Chondrocyte (in vitro differentiated cells): ENCODE measurements around the gene AP1B1. TPM values are rescaled to one million over a fixed set of nuclear protein-coding genes. Genes with fewer than 3 reads are reported as not detected.
"Not testable (repeated sequence)": the region's sequence is repeated elsewhere in the genome, so short reads cannot be mapped to it uniquely, and the experiment has no call there.

Experiments
- DNase-seq: peaks from one replicate; pipeline ENCODE4 v3.0.0; 2021; ENCODE audit warnings: mixed read lengths, low spot score
- H3K27ac Mint-ChIP-seq: one replicate; pipeline ENCODE4 v1.8.0; 2021; ENCODE audit warnings: mild to moderate bottlenecking, moderate library complexity, mixed read lengths; ENCODE audit not compliant: unreplicated experiment
- H3K27me3 Mint-ChIP-seq: 2 replicates; pipeline ENCODE4 v1.8.0; 2021; ENCODE audit warnings: low read depth, mixed read lengths
- H3K36me3 Mint-ChIP-seq: 2 replicates; pipeline ENCODE4 v1.8.0; 2021; ENCODE audit warnings: low read depth, mixed read lengths
- H3K4me1 Mint-ChIP-seq: 2 replicates; pipeline ENCODE4 v1.8.0; 2021; ENCODE audit warnings: low read depth, mild to moderate bottlenecking, mixed read lengths
- H3K4me3 Mint-ChIP-seq: one replicate; pipeline ENCODE4 v1.8.0; 2021; ENCODE audit warnings: mild to moderate bottlenecking, moderate library complexity, mixed read lengths; ENCODE audit not compliant: unreplicated experiment
- H3K9me3 Mint-ChIP-seq: 2 replicates; pipeline ENCODE4 v1.8.0; 2021; ENCODE audit warnings: low read depth, mixed read lengths
- total RNA-seq: library from RNA; stranded (reverse); gene quantifications from 3 replicates; pipeline ENCODE4 v1.2.1, GENCODE V29; 2021
- TF ChIP-seq, protein P1 (sequence below): fragments of 200-600 bp; sonication (generic); IDR thresholded peaks from 2 replicates; pipeline ENCODE4 v1.5.0; 2021; ENCODE audit warnings: antibody characterized with exemption, mild to moderate bottlenecking, moderate library complexity

The AP1B1 gene
- total RNA-seq, 1 donor from 2014 or later = 42.0 TPM

DNA sequence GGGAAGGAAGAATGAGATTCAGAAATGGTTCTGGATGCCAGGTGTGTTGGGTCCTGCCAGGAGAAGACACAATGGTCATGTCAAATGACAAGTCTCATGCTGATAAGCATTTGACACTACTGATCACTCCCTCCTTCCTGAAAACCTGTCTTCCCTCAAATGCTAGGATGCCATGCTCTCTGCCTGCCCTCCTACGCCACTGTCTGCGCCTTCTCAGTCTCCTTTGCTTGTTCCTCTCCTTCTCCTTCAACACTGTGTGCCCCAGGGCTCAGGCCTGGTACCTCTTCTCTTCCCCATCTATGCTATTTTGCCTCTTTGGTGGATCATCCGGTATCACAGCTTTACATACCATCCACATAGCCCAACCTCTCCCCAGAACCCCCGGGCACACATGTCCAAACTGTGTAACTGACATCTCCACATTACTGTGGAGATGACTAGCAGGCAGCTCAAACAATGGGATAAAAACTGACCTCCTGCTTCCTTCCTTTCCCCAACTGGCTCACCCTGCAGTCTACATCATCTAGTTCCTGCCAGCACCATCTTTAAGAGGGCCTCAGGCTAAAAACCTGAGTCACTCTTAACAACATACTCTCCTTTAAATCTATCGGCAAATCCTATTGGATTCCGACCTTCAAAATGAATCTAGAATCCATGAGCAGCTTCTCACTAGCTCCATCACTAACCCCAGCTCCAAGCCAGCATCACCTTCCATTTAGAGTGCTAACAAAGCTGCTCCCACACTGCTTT is 8.2 kb downstream of the AP1B1 start:
- Mint-ChIP-seq H3K4me1 (peaks cover 8% of the 10 kb centered on the region), H3K27me3 (no peaks in the 10 kb centered on the region), H3K9me3 (no peaks in the 10 kb centered on the region), H3K4me3 (no peak overlapping the region), H3K36me3 (peaks cover 5% of the 10 kb centered on the region), H3K27ac (no peak overlapping the region)
- DNase-seq = no peak
- TF ChIP-seq, protein P1, sequence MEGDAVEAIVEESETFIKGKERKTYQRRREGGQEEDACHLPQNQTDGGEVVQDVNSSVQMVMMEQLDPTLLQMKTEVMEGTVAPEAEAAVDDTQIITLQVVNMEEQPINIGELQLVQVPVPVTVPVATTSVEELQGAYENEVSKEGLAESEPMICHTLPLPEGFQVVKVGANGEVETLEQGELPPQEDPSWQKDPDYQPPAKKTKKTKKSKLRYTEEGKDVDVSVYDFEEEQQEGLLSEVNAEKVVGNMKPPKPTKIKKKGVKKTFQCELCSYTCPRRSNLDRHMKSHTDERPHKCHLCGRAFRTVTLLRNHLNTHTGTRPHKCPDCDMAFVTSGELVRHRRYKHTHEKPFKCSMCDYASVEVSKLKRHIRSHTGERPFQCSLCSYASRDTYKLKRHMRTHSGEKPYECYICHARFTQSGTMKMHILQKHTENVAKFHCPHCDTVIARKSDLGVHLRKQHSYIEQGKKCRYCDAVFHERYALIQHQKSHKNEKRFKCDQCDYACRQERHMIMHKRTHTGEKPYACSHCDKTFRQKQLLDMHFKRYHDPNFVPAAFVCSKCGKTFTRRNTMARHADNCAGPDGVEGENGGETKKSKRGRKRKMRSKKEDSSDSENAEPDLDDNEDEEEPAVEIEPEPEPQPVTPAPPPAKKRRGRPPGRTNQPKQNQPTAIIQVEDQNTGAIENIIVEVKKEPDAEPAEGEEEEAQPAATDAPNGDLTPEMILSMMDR = no peak

DNA sequence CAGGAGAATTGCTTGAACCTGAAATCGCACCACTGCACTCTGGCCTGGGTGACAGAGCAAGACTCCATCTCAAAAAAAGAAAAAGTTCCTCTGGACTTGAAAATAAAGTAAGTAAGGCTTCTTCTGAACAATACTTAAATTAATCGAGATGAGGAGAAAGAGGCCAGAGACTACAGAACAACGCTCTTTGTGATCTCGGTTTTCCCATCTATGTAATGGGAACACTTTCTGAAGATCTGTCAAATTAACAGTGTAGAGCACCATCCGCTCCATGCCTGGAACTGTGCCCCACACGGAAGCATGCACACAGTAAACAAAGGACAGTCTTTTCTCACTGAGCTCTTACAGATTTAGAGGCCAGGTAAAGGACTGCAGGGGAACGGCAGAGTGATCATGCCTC is 9.1 kb downstream of the AP1B1 start:
- Mint-ChIP-seq H3K4me1 (peaks cover 8% of the 10 kb centered on the region), H3K9me3 (no peaks in the 10 kb centered on the region), H3K27me3 (no peaks in the 10 kb centered on the region), H3K27ac (no peak overlapping the region), H3K4me3 (no peak overlapping the region), H3K36me3 (peaks cover 4% of the 10 kb centered on the region)
- no peak for DNase-seq
- TF ChIP-seq, protein P1 = no peak

DNA sequence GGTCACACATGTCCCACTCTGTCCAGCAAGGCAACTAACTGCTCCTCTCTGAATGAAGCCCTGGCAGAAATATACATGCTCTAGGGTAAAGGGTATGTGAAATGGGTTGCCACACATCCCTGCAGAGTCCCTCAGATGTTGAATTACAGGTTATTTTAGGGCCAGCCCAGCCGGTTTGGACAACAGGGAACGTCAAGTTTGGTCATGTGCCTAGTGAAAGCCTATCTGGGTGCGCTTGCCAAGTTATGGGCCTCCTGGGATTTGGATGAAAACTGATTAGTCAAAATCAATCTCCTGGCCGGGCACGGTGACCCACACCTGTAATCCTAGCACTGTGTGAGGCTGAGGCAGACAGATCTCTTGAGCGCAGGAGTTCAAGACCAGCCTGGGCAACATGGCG is 10.4 kb downstream of the AP1B1 start:
- TF ChIP-seq, protein P1 = no peak
- no peaks in the 10 kb centered on the region for H3K27me3 Mint-ChIP-seq
- H3K27ac Mint-ChIP-seq = no peak overlapping the region
- no peak overlapping the region for H3K4me3 Mint-ChIP-seq
- H3K9me3 Mint-ChIP-seq = no peaks in the 10 kb centered on the region
- DNase-seq = no peak
- peaks cover 8% of the 10 kb centered on the region for H3K4me1 Mint-ChIP-seq
- H3K36me3 Mint-ChIP-seq = peaks cover 4% of the 10 kb centered on the region

DNA sequence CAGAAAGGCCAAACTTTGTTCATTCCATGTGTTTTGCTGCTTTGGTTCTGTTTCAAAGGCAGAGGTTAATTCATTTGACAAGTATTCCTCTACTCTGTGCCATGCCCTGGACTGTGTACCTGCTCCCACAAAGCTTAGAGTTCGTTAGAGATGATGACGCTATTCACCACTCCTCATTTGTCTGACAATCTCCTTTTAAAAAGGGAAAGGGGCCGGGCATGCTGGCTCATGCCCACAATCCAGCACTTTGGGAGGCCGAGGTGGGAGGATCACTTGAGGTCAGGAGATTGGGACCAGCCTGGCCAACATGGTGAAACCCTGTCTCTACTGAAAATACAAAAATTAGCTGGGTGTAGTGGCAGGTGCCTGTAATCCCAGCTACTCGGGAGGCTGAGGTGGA is 11.7 kb downstream of the AP1B1 start:
- DNase-seq, H3K36me3 Mint-ChIP-seq, H3K27me3 Mint-ChIP-seq, H3K4me1 Mint-ChIP-seq, H3K27ac Mint-ChIP-seq, H3K9me3 Mint-ChIP-seq, H3K4me3 Mint-ChIP-seq: not testable (repeated sequence)

DNA sequence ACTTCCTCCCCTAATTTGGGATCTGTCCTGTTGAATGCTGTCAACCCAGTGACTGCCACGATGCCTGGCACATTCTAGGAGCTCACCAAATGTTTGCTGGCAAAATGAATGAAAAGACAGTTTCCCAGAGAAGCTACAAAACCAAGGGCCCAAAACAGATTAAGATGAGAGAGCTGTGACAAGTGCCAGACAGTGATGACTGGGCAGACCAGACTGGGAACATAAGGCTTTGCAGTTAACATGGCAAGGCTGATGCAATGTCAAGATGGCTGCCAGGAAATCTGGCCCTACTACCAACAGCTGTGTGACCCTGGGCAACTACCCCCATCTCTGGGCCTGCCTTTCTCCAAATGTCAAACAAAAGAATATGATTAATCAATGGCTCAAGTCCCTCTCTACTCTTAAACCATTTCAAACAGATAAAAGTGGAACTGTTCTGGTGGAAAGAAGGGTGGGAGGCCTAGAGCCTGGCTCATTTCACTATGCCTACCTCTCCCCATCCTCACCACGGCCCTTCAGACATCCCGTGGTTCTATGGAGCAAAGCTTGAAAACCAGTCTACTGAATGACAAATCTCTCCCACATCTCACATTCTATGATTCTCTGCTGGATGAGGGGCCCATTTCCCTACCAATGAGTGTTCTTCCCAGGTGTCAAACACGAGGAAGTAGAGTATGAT is 12.8 kb downstream of the AP1B1 start:
- Mint-ChIP-seq H3K27ac (no peak overlapping the region), H3K36me3 (peaks cover 4% of the 10 kb centered on the region), H3K27me3 (no peaks in the 10 kb centered on the region), H3K4me1 (peaks cover 7% of the 10 kb centered on the region), H3K9me3 (no peaks in the 10 kb centered on the region), H3K4me3 (no peak overlapping the region)
- DNase-seq = no peak
- TF ChIP-seq, protein P1 = no peak

DNA sequence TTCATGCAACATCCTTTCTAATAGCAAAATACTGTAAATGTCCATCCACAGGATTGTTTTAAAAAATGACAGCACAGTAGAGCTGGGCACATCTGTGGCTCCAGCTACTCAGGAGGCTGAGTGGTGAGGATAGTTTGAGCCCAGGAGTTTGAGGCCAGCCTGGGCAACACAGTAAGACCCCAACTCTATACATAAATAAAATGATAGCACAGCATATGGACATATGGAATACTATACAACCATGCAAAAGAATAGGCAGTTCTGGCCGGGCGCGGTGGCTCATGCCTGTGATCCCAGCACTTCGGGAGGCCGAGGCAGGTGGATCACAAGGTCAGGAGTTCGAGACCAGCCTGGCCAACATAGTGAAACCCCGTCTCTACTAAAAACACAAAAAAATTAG is 13.6 kb downstream of the AP1B1 start:
- not testable (repeated sequence) for H3K4me1 Mint-ChIP-seq, DNase-seq, H3K9me3 Mint-ChIP-seq, H3K27me3 Mint-ChIP-seq, H3K27ac Mint-ChIP-seq, H3K4me3 Mint-ChIP-seq, H3K36me3 Mint-ChIP-seq
